RWPE1 (cell line): Measurements from ENCODE around the gene FKBP9.

ENCODE experiments used
- CTCF ChIA-PET: fragments of 350-600 bp; sonication (Branson Sonifier 250); formaldehyde crosslinking; extraction: SDS; loops from one replicate; lab custom pipeline; 2021; lab: Yijun Ruan, JAX
- POLR2A ChIA-PET: fragments of 400-600 bp; formaldehyde crosslinking; extraction: SDS; loops from one replicate; lab custom pipeline; 2020; ENCODE audit warnings: antibody characterized with exemption; ENCODE audit not compliant: low non-redundant PET; lab: Yijun Ruan, JAX
- DNase-seq: peaks from one replicate; pipeline ENCODE4 v3.0.0; 2012; ENCODE audit warnings: low spot score
- H3K27ac ChIP-seq: fragments of 450-650 bp; 2 replicates; pipeline ENCODE4 v1.5.1; 2017
- CTCF ChIP-seq: fragments of 450-650 bp; conservative IDR thresholded peaks from 2 replicates; pipeline ENCODE4 v1.5.1; 2017; ENCODE audit warnings: low read depth, mild to moderate bottlenecking

The FKBP9 gene

GRCh38 chr7:32928785-32929298 is 28.4 kb upstream of the FKBP9 start:
- no peak overlapping the region for H3K27ac ChIP-seq
- no peak for TF ChIP-seq CTCF
- no peak for DNase-seq
- CTCF ChIA-PET, result interaction anchor here (0.8 kb wide), 1 partner anchor 14 kb away, joined by 3 read pairs; no protein-coding TSS in a partner anchor
- POLR2A ChIA-PET, result no interaction called here

GRCh38 chr7:32929430-32930143 is 27.7 kb upstream of the FKBP9 start:
- no peak for DNase-seq
- peak overlapping the region; percentile 5; the same call in 1 of the 2 replicates for H3K27ac ChIP-seq
- CTCF ChIA-PET, result interaction anchor here (0.6 kb wide), 2 partner anchors 9 to 10 kb away, joined by 4 read pairs; no protein-coding TSS in a partner anchor
- POLR2A ChIA-PET, result no interaction called here
- TF ChIP-seq CTCF, result no peak

- no peak overlapping the region for H3K27ac ChIP-seq
- ChIA-PET POLR2A (no interaction called here), CTCF (interaction anchor here (0.6 kb wide), 1 partner anchor 8 kb away, joined by 4 read pairs; no protein-coding TSS in a partner anchor)
- DNase-seq, result no peak
- TF ChIP-seq CTCF, result no peak
Observed at GRCh38 chr7:32930378-32930777, 26.9 kb upstream of the FKBP9 start.

GRCh38 chr7:32935558-32935957 is 21.7 kb upstream of the FKBP9 start:
- CTCF ChIA-PET, result no interaction called here
- DNase-seq, result no peak
- no peak for TF ChIP-seq CTCF
- POLR2A ChIA-PET, result no interaction called here
- no peak overlapping the region for H3K27ac ChIP-seq

GRCh38 chr7:32936689-32937088 is 20.6 kb upstream of the FKBP9 start:
- H3K27ac ChIP-seq, result no peak overlapping the region
- TF ChIP-seq CTCF, result no peak
- POLR2A ChIA-PET, result no interaction called here
- DNase-seq, result no peak
- CTCF ChIA-PET, result interaction anchor here (0.9 kb wide), 1 partner anchor 59 kb away, joined by 3 read pairs; no protein-coding TSS in a partner anchor

- TF ChIP-seq CTCF, result no peak
- no peak for DNase-seq
- H3K27ac ChIP-seq, result no peak overlapping the region
- ChIA-PET CTCF (interaction anchor here (0.9 kb wide), 1 partner anchor 60 kb away, joined by 3 read pairs; no protein-coding TSS in a partner anchor), POLR2A (no interaction called here)
Observed at GRCh38 chr7:32937344-32938174, 19.7 kb upstream of the FKBP9 start.
